Measurements from ENCODE around the gene TMEM132E. TPM values are rescaled to one million over a fixed set of nuclear protein-coding genes. Genes with fewer than 3 reads are reported as not detected.

The TMEM132E gene
- total and polyA plus RNA-seq, 2 of the 4 experiments (the other 2 are of a cell fraction), result not detected

DNA sequence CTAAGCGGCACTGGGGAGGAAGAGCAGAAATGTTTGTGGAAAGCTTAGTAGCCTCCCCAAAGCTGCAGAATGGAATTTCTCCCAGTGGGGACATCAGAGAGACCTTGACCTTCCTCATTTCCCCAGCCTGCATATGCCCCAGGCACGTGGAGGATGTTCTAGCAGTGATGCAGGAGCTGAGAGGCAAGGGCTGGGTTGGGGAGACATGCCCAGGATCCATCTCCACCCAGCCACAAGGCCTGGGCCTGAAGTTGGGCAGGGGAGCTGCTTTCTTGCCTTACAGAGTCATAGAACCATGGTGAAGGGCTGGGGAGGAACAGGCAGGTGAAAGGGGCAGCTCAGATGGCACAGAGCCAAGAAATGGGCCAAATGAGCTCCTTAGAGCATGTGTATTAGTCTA, 104.0 kb downstream of the TMEM132E start:
- Histone ChIP-seq H4K8ac (ENCODE audit: low read depth in 2 of 2, low read length in 2 of 2) (no peak overlapping the region), H3K4me3 (ENCODE audit: insufficient read depth, low read depth, low read length) (no peak overlapping the region), H2BK120ac (ENCODE audit: low read depth, low read length) (no peak overlapping the region), H2BK15ac (ENCODE audit: low read depth, low read length) (no peak overlapping the region), H4K91ac (ENCODE audit: insufficient read depth, low read depth, low read length) (no peak overlapping the region), H3K79me1 (ENCODE audit: low read depth in 1 of 2, low read length in 2 of 2) (no peaks in the 10 kb centered on the region), H3K18ac (ENCODE audit: low read depth, low read length) (no peak overlapping the region), H3K9me3 (ENCODE audit: control insufficient read depth, insufficient read depth, low read length) (no peaks in the 10 kb centered on the region), H3K4me2 (ENCODE audit: low read depth, low read length) (no peak overlapping the region), H3K9ac (ENCODE audit: low read depth, low read length) (no peak overlapping the region), H2BK5ac (ENCODE audit: low read depth, low read length, poor library complexity, severe bottlenecking) (no peak overlapping the region), H3K36me3 (ENCODE audit: control insufficient read depth, insufficient read depth, low read length) (no peaks in the 10 kb centered on the region), H3K56ac (ENCODE audit: extremely low read depth, insufficient read depth, low read length) (no peak overlapping the region), H4K5ac (ENCODE audit: low read depth, low read length) (no peak overlapping the region), H3K4ac (ENCODE audit: low read depth, low read length) (no peak overlapping the region), H4K20me1 (ENCODE audit: insufficient read depth, low read length) (no peaks in the 10 kb centered on the region), H2AK9ac (replicated peaks; ENCODE audit: low read depth, low read length, poor library complexity) (no peak overlapping the region), H3K4me1 (ENCODE audit: control insufficient read depth, insufficient read depth, low read length) (no peaks in the 10 kb centered on the region), H2BK20ac (ENCODE audit: low read depth, low read length) (no peak overlapping the region), H2AFZ (replicated peaks; ENCODE audit: low read length, poor library complexity) (no peak overlapping the region), H2AK5ac (ENCODE audit: low read depth, low read length) (no peak overlapping the region), H3K9me1 (ENCODE audit: insufficient read depth, low read length) (no peaks in the 10 kb centered on the region), H3K14ac (replicated peaks; ENCODE audit: low read depth, low read length) (no peak overlapping the region), H3K27me3 (ENCODE audit: control insufficient read depth, insufficient read depth, low read length) (no peaks in the 10 kb centered on the region), H3K27ac (ENCODE audit: insufficient read depth, low read length) (no peak overlapping the region), H3K23ac (ENCODE audit: low read depth, low read length) (no peak overlapping the region)
- ChIA-PET CTCF (no interaction called here), POLR2A (ENCODE audit: unreplicated experiment) (no interaction called here)
- no CpG with 5 or more reads among the region's 2 CpGs for WGBS, 2 experiments (ENCODE audit: extremely low coverage in 2 of 2, insufficient read length in 1 of 2)
- no TSS peak for BruUV-seq (replicated peaks)
- TF ChIP-seq MAFK (IDR thresholded peaks at IDR 0.05; ENCODE audit: low read depth, low read length) (no peak), FOS (IDR thresholded peaks at IDR 0.05; ENCODE audit: low read depth, low read length) (no peak), CEBPB (IDR thresholded peaks at IDR 0.05; ENCODE audit: low read depth, low read length) (no peak), MXI1 (IDR thresholded peaks at IDR 0.05; ENCODE audit: borderline replicate concordance, low read depth, low read length) (no peak), RAD21 (IDR thresholded peaks at IDR 0.05; ENCODE audit: low read length) (no peak), BHLHE40 (IDR thresholded peaks at IDR 0.05; ENCODE audit: low read depth, low read length) (no peak), RFX5 (IDR thresholded peaks at IDR 0.05; ENCODE audit: low read depth, low read length) (no peak), MAZ (IDR thresholded peaks at IDR 0.05; ENCODE audit: borderline replicate concordance, low read depth, low read length) (no peak), RCOR1 (IDR thresholded peaks at IDR 0.05; ENCODE audit: insufficient replicate concordance, low read length) (no peak), POLR2A (IDR thresholded peaks at IDR 0.05; ENCODE audit: low read depth, low read length) (no peak), NFE2L2 (IDR thresholded peaks at IDR 0.05; ENCODE audit: low read depth, low read length) (no peak), SMC3 (IDR thresholded peaks at IDR 0.05; ENCODE audit: low read depth, low read length) (no peak), CHD1 (IDR thresholded peaks at IDR 0.05; ENCODE audit: low read depth, low read length) (no peak)
- TF ChIP-seq, protein P1, sequence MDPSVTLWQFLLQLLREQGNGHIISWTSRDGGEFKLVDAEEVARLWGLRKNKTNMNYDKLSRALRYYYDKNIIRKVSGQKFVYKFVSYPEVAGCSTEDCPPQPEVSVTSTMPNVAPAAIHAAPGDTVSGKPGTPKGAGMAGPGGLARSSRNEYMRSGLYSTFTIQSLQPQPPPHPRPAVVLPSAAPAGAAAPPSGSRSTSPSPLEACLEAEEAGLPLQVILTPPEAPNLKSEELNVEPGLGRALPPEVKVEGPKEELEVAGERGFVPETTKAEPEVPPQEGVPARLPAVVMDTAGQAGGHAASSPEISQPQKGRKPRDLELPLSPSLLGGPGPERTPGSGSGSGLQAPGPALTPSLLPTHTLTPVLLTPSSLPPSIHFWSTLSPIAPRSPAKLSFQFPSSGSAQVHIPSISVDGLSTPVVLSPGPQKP (IDR thresholded peaks at IDR 0.05; ENCODE audit: borderline replicate concordance, low read depth, low read length), result no peak
- TF ChIP-seq, protein P2, sequence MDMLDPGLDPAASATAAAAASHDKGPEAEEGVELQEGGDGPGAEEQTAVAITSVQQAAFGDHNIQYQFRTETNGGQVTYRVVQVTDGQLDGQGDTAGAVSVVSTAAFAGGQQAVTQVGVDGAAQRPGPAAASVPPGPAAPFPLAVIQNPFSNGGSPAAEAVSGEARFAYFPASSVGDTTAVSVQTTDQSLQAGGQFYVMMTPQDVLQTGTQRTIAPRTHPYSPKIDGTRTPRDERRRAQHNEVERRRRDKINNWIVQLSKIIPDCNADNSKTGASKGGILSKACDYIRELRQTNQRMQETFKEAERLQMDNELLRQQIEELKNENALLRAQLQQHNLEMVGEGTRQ (IDR thresholded peaks at IDR 0.05; ENCODE audit: low read depth, low read length), result no peak
- TF ChIP-seq, protein P3, sequence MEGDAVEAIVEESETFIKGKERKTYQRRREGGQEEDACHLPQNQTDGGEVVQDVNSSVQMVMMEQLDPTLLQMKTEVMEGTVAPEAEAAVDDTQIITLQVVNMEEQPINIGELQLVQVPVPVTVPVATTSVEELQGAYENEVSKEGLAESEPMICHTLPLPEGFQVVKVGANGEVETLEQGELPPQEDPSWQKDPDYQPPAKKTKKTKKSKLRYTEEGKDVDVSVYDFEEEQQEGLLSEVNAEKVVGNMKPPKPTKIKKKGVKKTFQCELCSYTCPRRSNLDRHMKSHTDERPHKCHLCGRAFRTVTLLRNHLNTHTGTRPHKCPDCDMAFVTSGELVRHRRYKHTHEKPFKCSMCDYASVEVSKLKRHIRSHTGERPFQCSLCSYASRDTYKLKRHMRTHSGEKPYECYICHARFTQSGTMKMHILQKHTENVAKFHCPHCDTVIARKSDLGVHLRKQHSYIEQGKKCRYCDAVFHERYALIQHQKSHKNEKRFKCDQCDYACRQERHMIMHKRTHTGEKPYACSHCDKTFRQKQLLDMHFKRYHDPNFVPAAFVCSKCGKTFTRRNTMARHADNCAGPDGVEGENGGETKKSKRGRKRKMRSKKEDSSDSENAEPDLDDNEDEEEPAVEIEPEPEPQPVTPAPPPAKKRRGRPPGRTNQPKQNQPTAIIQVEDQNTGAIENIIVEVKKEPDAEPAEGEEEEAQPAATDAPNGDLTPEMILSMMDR (conservative IDR thresholded peaks at IDR 0.05; ENCODE audit: low read depth, low read length), result no peak
- DNase-seq (no peak), ATAC-seq (ENCODE audit: low read depth) (no peak)
- intact Hi-C loops (cut with micrococcal nuclease), result no loop called here
- dilution Hi-C loops (cut with HindIII; ENCODE audit: low sequenced_read_pairs, unreplicated experiment), result no loop called here
- in situ Hi-C loops (cut with MboI; ENCODE audit: low sequenced_read_pairs), result no loop called here

Data from IMR-90 (cell line).